GM10266 (cell line): ENCODE measurements around the gene UBXN4.

Experiments
- DNase-seq: peaks from one replicate; pipeline ENCODE4 v3.0.0; 2012; ENCODE audit errors: extremely low spot score
- CTCF ChIP-seq: IDR thresholded peaks from 2 replicates; pipeline ENCODE4 v1.5.1; 2012; ENCODE audit warnings: mild to moderate bottlenecking, low read depth; ENCODE audit not compliant: control insufficient read depth, insufficient read depth; ENCODE audit errors: missing control alignments

The UBXN4 gene

GRCh38 chr2:135818937-135819610 lies 77.4 kb downstream of the UBXN4 start:
- peak; percentile 45 for TF ChIP-seq CTCF
- no peak for DNase-seq

GRCh38 chr2:135820003-135820618 lies 78.5 kb downstream of the UBXN4 start:
- peak; percentile 69 for DNase-seq

GRCh38 chr2:135821190-135821589 lies 79.5 kb downstream of the UBXN4 start:
- TF ChIP-seq CTCF: no peak
- DNase-seq: no peak

More at GRCh38 chr2:135820003-135820618, 78.5 kb downstream of the UBXN4 start:
- no peak for TF ChIP-seq CTCF

- no peak for DNase-seq
- no peak for TF ChIP-seq CTCF
Measured at GRCh38 chr2:135822855-135823254, 81.2 kb downstream of the UBXN4 start.

GRCh38 chr2:135825131-135825530 lies 83.5 kb downstream of the UBXN4 start:
- no peak for DNase-seq
- no peak for TF ChIP-seq CTCF

GRCh38 chr2:135825550-135826176 lies 84.0 kb downstream of the UBXN4 start:
- TF ChIP-seq CTCF: no peak
- no peak for DNase-seq

- no peak for TF ChIP-seq CTCF
- DNase-seq: no peak
Measured at GRCh38 chr2:135826544-135826943, 84.9 kb downstream of the UBXN4 start.
